HCT116 (cell line): ENCODE results near the gene OTOGL. TPM values are rescaled to one million over a fixed set of nuclear protein-coding genes. Genes with fewer than 3 reads are reported as not detected.

Experiments used
- ATAC-seq: fragments of 200-7000 bp; cut with Tn5 transposase; 2 replicates; pipeline ENCODE4 v1.9.1; 2020; ENCODE audit warnings: mild to moderate bottlenecking, moderate library complexity
- BruUV-seq: library from RNA; stranded (reverse); fragments of 400-500 nt; replicated peaks from 2 replicates; lab custom pipeline; 2021; lab: Mats Ljungman, UMichigan
- CTCF ChIA-PET: fragments of 300-600 bp; sonication (Branson Sonifier 250); formaldehyde crosslinking; loops from one replicate; lab custom pipeline; 2021; ENCODE audit warnings: antibody characterized with exemption; lab: Charles Lee
- POLR2A ChIA-PET: fragments of 300-600, 350-600 bp; sonication (Branson Sonifier 250); formaldehyde crosslinking; loops from one replicate; lab custom pipeline; 2021; ENCODE audit warnings: antibody characterized with exemption; lab: Charles Lee
- RAD21 ChIA-PET, 2 experiments: fragments of 300-600 bp; sonication (Branson Sonifier 250); formaldehyde crosslinking; loops; one replicate each; lab custom pipeline; 2023; ENCODE audit warnings: low total read pairs in 2 of 2; ENCODE audit not compliant: uncharacterized antibody in 2 of 2, unreplicated experiment in 2 of 2, low non-redundant PET in 1 of 2; lab: Charles Lee
- DNase-seq: peaks from one replicate; pipeline ENCODE4 v3.0.0-alpha.2; 2010; ENCODE audit warnings: low read depth, low spot score
- H2AFZ ChIP-seq: fragments of 200-600 bp; shearing (Covaris generic), sonication (generic); 2 replicates; pipeline ENCODE4 v1.6.1; 2017; ENCODE audit warnings: low read depth, mixed run types, mixed read lengths, antibody characterized with exemption, low read length; ENCODE audit not compliant: poor library complexity, severe bottlenecking
- H3K27ac ChIP-seq: 2 replicates; pipeline ENCODE4 v1.5.1; 2012; ENCODE audit warnings: low read depth, low read length
- H3K27me3 ChIP-seq: fragments of 200-600 bp; sonication (generic); 2 replicates; pipeline ENCODE4 v1.6.1; 2016; ENCODE audit warnings: mixed run types, low read length, mixed read lengths; ENCODE audit not compliant: insufficient read depth
- H3K36me3 ChIP-seq, 2 experiments: fragments of 200-500 bp in 1 of 2; fragments of 200-600 bp in 1 of 2; sonication (Bioruptor generic) in 1 of 2; sonication (generic) in 1 of 2; 2 replicates each; pipeline versions ENCODE4 v1.5.1 to v1.6.1; 2014 to 2016; ENCODE audit warnings: low read length in 2 of 2, inconsistent platforms in 1 of 2, mixed read lengths in 1 of 2, mixed run types in 1 of 2; ENCODE audit not compliant: insufficient read depth in 2 of 2, control insufficient read depth in 1 of 2
- H3K4me1 ChIP-seq, 2 experiments: fragments of 200-600 bp in 1 of 2; sonication (generic) in 1 of 2; 2 replicates each; pipeline versions ENCODE4 v1.5.1 to v1.6.1; 2012 to 2017; ENCODE audit warnings: low read length in 2 of 2, inconsistent platforms in 1 of 2, mild to moderate bottlenecking in 1 of 2, mixed read lengths in 1 of 2, mixed run types in 1 of 2, moderate library complexity in 1 of 2; ENCODE audit not compliant: insufficient read depth in 2 of 2, control insufficient read depth in 1 of 2
- H3K4me2 ChIP-seq: fragments of 200-600 bp; sonication (generic); 2 replicates; pipeline ENCODE4 v1.6.1; 2017; ENCODE audit warnings: mixed run types, low read length, mixed read lengths
- H3K4me3 ChIP-seq, 2 experiments: fragments of 200-600 bp in 1 of 2; sonication (generic) in 1 of 2; replicated peaks in 1 of 2; 2 replicates each; pipeline ENCODE4 v1.5.1; 2011 to 2016; ENCODE audit warnings: low read length in 2 of 2, control low read depth in 1 of 2, low read depth in 1 of 2, mild to moderate bottlenecking in 1 of 2, mixed read lengths in 1 of 2, mixed run types in 1 of 2
- H3K79me2 ChIP-seq: fragments of 200-600 bp; sonication (generic); 2 replicates; pipeline ENCODE4 v1.6.1; 2017; ENCODE audit warnings: mild to moderate bottlenecking, mixed run types, low read length, moderate library complexity, mixed read lengths; ENCODE audit not compliant: insufficient read depth
- H3K9ac ChIP-seq: fragments of 200-600 bp; sonication (generic); 2 replicates; pipeline ENCODE4 v1.6.1; 2016; ENCODE audit warnings: low read length, mixed read lengths
- H3K9me2 ChIP-seq: fragments of 200-600 bp; sonication (generic), shearing (Covaris generic); 2 replicates; pipeline ENCODE4 v1.6.1; 2017; ENCODE audit warnings: mixed run types, mild to moderate bottlenecking, moderate library complexity; ENCODE audit not compliant: insufficient read depth
- H3K9me3 ChIP-seq, 2 experiments: fragments of 200-500 bp in 1 of 2; fragments of 200-600 bp in 1 of 2; sonication (Bioruptor generic) in 1 of 2; sonication (generic) in 1 of 2; 2 replicates each; pipeline ENCODE4 v1.6.1; 2014 to 2017; ENCODE audit warnings: low read length in 2 of 2, mixed read lengths in 2 of 2, inconsistent platforms in 1 of 2, low read depth in 1 of 2, mild to moderate bottlenecking in 1 of 2, mixed run types in 1 of 2, moderate library complexity in 1 of 2; ENCODE audit not compliant: control insufficient read depth in 1 of 2, insufficient read depth in 1 of 2
- H4K20me1 ChIP-seq: fragments of 200-600 bp; sonication (generic), shearing (Covaris generic); 2 replicates; pipeline ENCODE4 v1.6.1; 2017; ENCODE audit warnings: mixed run types, mild to moderate bottlenecking, moderate library complexity; ENCODE audit not compliant: insufficient read depth
- EGR1 ChIP-seq: IDR thresholded peaks from 2 replicates; pipeline ENCODE4 v1.6.1; 2012; ENCODE audit warnings: low read depth
- EZH2 ChIP-seq: fragments of 200-600 bp; sonication (generic); IDR thresholded peaks from 2 replicates; pipeline ENCODE4 v1.6.1; 2017; ENCODE audit warnings: antibody characterized with exemption, mixed run types
- FOSL1 ChIP-seq: IDR thresholded peaks from 2 replicates; pipeline ENCODE4 v1.6.1; 2012; ENCODE audit warnings: low read depth
- JUND ChIP-seq: IDR thresholded peaks from 2 replicates; pipeline ENCODE4 v1.6.1; 2012
- POLR2A ChIP-seq: IDR thresholded peaks from 2 replicates; pipeline ENCODE4 v1.7.0; 2011; ENCODE audit warnings: borderline replicate concordance; ENCODE audit not compliant: insufficient read depth, insufficient read length; ENCODE audit errors: extremely low read depth
- RAD21 ChIP-seq: IDR thresholded peaks from 2 replicates; pipeline ENCODE4 v1.6.1; 2012; ENCODE audit warnings: low read depth, mild to moderate bottlenecking
- SP1 ChIP-seq: IDR thresholded peaks from 2 replicates; pipeline ENCODE4 v1.6.1; 2012; ENCODE audit warnings: low read depth
- TCF7L2 ChIP-seq: IDR thresholded peaks from 2 replicates; pipeline ENCODE4 v1.7.0; 2011; ENCODE audit warnings: borderline replicate concordance, inconsistent platforms; ENCODE audit not compliant: insufficient read depth, insufficient read length; ENCODE audit errors: extremely low read depth
- YY1 ChIP-seq: IDR thresholded peaks from 2 replicates; pipeline ENCODE4 v1.6.1; 2011; ENCODE audit warnings: low read length, low read depth, moderate library complexity, mild to moderate bottlenecking; ENCODE audit not compliant: insufficient replicate concordance; ENCODE audit errors: extremely low read depth
- ZFX ChIP-seq: fragments of 450-650 bp; IDR thresholded peaks from 2 replicates; pipeline ENCODE4 v1.6.1; 2017
- ZNF274 ChIP-seq: fragments of 200-500 bp; sonication (Bioruptor generic); IDR thresholded peaks from 2 replicates; pipeline ENCODE4 v1.6.1; 2014; ENCODE audit warnings: mild to moderate bottlenecking, low read depth, low read length, inconsistent platforms
- intact Hi-C: fragments of 100-400 bp; cut with micrococcal nuclease; formaldehyde crosslinking; loops from 2 replicates; pipeline ENCODE4 v1.10.0; 2022
- total RNA-seq: library from RNA; stranded (reverse); gene quantifications from one replicate; pipeline ENCODE4 v1.2.1, GENCODE V29; 2021; ENCODE audit not compliant: unreplicated experiment
- TF ChIP-seq, protein P1 (sequence below): IDR thresholded peaks from 2 replicates; pipeline ENCODE4 v1.6.1; 2011; ENCODE audit warnings: mild to moderate bottlenecking, low read length, moderate library complexity; ENCODE audit not compliant: insufficient replicate concordance; ENCODE audit errors: extremely low read depth
- TF ChIP-seq, protein P2 (sequence below), 3 experiments: fragments of 200-600 bp in 1 of 3; sonication (generic) in 1 of 3; IDR thresholded peaks in 2 of 3; conservative IDR thresholded peaks in 1 of 3; 2 replicates each; pipeline ENCODE4 v1.5.1; 2012 to 2017; ENCODE audit warnings: low read depth in 2 of 3, low read length in 2 of 3, antibody characterized with exemption in 1 of 3, borderline replicate concordance in 1 of 3, control low read depth in 1 of 3, mild to moderate bottlenecking in 1 of 3, mixed read lengths in 1 of 3, mixed run types in 1 of 3, moderate library complexity in 1 of 3; ENCODE audit not compliant: insufficient read depth in 1 of 3
- TF ChIP-seq, protein P3 (sequence below): IDR thresholded peaks from 2 replicates; pipeline ENCODE4 v1.6.1; 2012
- TF ChIP-seq, protein P4 (sequence below): IDR thresholded peaks from 2 replicates; pipeline ENCODE4 v1.6.1; 2012

The OTOGL gene
- total RNA-seq, 1 experiment from 2014 or later, result not detected

DNA sequence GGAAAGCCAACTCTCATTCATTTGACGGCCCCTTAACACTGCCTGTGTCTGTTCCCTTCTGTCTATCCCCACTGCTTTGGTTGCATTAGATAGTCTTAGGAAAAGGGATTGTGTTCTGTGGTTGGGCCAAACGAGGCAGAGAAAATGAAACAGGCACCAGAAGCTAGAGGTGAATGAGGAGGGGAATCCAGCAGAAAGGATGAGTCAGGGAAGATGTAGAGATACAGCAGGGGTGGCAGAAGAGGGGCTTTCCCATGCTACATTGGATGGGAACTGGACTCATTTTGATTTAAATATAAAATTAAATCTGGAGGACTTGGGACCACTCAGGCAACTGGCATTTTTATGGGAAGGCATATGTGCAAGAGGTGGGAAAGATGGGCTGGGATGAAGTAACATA lies 43.3 kb downstream of the OTOGL start (continued):
- TF ChIP-seq RAD21, result no peak
- TF ChIP-seq, protein P1, sequence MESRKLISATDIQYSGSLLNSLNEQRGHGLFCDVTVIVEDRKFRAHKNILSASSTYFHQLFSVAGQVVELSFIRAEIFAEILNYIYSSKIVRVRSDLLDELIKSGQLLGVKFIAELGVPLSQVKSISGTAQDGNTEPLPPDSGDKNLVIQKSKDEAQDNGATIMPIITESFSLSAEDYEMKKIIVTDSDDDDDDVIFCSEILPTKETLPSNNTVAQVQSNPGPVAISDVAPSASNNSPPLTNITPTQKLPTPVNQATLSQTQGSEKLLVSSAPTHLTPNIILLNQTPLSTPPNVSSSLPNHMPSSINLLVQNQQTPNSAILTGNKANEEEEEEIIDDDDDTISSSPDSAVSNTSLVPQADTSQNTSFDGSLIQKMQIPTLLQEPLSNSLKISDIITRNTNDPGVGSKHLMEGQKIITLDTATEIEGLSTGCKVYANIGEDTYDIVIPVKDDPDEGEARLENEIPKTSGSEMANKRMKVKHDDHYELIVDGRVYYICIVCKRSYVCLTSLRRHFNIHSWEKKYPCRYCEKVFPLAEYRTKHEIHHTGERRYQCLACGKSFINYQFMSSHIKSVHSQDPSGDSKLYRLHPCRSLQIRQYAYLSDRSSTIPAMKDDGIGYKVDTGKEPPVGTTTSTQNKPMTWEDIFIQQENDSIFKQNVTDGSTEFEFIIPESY, result no peak
- TF ChIP-seq, all 23 proteins: peak for 0

DNA sequence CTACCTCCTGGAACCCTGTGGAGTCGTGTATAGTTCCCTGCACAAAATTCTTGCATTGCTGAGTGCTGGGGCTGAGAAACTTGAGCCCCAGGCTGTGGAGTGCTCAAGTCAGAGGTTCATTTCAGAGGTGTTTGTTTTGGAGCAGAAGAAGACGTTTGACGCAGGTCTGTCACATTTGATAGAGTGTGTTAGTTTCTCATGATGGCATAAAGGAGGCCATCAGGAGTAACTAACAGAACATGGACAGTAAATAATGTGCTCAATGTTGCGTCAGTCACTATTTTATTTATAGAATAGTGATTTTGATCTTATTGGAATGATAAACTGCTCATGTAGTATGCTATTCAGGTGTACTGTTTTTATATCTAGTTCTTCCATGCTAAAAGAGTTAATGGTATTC lies 44.2 kb downstream of the OTOGL start:
- ChIA-PET RAD21 (no interaction called here), POLR2A (no interaction called here), CTCF (no interaction called here)
- no peaks in the 10 kb centered on the region for H3K9me2 ChIP-seq
- H3K4me3 ChIP-seq, result no peak overlapping the region
- intact Hi-C loops, result no loop called here
- no peak for DNase-seq
- no peak overlapping the region for H2AFZ ChIP-seq
- no peaks in the 10 kb centered on the region for H3K79me2 ChIP-seq
- no peaks in the 10 kb centered on the region for H3K4me1 ChIP-seq
- ATAC-seq, result no peak
- no peak overlapping the region for H3K4me2 ChIP-seq
- no peak overlapping the region for H3K9ac ChIP-seq
- TF ChIP-seq, protein P2, sequence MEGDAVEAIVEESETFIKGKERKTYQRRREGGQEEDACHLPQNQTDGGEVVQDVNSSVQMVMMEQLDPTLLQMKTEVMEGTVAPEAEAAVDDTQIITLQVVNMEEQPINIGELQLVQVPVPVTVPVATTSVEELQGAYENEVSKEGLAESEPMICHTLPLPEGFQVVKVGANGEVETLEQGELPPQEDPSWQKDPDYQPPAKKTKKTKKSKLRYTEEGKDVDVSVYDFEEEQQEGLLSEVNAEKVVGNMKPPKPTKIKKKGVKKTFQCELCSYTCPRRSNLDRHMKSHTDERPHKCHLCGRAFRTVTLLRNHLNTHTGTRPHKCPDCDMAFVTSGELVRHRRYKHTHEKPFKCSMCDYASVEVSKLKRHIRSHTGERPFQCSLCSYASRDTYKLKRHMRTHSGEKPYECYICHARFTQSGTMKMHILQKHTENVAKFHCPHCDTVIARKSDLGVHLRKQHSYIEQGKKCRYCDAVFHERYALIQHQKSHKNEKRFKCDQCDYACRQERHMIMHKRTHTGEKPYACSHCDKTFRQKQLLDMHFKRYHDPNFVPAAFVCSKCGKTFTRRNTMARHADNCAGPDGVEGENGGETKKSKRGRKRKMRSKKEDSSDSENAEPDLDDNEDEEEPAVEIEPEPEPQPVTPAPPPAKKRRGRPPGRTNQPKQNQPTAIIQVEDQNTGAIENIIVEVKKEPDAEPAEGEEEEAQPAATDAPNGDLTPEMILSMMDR (IDR thresholded peaks at IDR 0.05 in 2 of 3, conservative IDR thresholded peaks at IDR 0.05 in 1 of 3; ENCODE audit: borderline replicate concordance in 1 of 3, insufficient read depth in 1 of 3, low read depth in 2 of 3, low read length in 2 of 3), result no peak
- TF ChIP-seq SP1 (no peak), FOSL1 (no peak), ZNF274 (no peak), YY1 (no peak), ZFX (no peak), POLR2A (no peak), JUND (no peak), EZH2 (no peak), RAD21 (no peak), TCF7L2 (no peak), EGR1 (no peak)
- TF ChIP-seq, protein P3, sequence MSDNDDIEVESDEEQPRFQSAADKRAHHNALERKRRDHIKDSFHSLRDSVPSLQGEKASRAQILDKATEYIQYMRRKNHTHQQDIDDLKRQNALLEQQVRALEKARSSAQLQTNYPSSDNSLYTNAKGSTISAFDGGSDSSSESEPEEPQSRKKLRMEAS, result no peak
- TF ChIP-seq, protein P4, sequence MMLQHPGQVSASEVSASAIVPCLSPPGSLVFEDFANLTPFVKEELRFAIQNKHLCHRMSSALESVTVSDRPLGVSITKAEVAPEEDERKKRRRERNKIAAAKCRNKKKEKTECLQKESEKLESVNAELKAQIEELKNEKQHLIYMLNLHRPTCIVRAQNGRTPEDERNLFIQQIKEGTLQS, result no peak
- TF ChIP-seq, protein P1, result no peak
- no TSS peak for BruUV-seq
- no peaks in the 10 kb centered on the region for H3K36me3 ChIP-seq
- no peaks in the 10 kb centered on the region for H4K20me1 ChIP-seq
- H3K9me3 ChIP-seq, result no peaks in the 10 kb centered on the region
- H3K27ac ChIP-seq, result no peak overlapping the region
- H3K27me3 ChIP-seq, result no peaks in the 10 kb centered on the region; the same call in 1 of the 2 replicates
